Breast epithelium (tissue), 3 donors: ENCODE measurements around the gene PTPRN2.

Experiments
- POLR2A ChIP-seq: fragments of 450-650 bp; IDR thresholded peaks from one replicate; pipeline ENCODE4 v1.6.1; 2016; ENCODE audit warnings: antibody characterized with exemption, mild to moderate bottlenecking, moderate library complexity
- TF ChIP-seq, protein P1 (sequence below), 3 donors: fragments of 450-650 bp; IDR thresholded peaks; one replicate each; pipeline ENCODE4 v1.5.1; 2016 to 2017; ENCODE audit warnings: antibody characterized with exemption in 3 of 3, mild to moderate bottlenecking in 3 of 3, moderate library complexity in 3 of 3

DNA sequence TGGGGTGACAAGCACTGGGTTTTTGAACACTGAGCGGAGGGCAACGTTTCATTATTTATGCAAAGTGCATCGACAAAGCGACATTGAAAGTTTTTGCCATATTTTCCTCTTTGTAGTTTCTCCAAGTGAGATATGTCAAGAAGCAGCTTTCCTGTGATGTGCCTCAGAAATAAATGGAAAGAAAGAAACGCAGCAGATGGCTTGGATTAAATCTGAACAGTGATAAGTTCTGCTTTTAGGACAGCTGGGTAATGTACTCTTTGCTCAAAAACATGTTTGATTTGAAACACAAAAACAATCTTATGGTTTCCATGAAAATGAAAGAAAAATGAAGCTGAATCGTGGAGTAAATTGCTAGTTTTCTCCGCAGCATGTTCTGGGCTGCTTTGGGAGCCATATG lies 166.3 kb downstream of the PTPRN2 start:
- no peak for TF ChIP-seq POLR2A
- TF ChIP-seq, protein P1, sequence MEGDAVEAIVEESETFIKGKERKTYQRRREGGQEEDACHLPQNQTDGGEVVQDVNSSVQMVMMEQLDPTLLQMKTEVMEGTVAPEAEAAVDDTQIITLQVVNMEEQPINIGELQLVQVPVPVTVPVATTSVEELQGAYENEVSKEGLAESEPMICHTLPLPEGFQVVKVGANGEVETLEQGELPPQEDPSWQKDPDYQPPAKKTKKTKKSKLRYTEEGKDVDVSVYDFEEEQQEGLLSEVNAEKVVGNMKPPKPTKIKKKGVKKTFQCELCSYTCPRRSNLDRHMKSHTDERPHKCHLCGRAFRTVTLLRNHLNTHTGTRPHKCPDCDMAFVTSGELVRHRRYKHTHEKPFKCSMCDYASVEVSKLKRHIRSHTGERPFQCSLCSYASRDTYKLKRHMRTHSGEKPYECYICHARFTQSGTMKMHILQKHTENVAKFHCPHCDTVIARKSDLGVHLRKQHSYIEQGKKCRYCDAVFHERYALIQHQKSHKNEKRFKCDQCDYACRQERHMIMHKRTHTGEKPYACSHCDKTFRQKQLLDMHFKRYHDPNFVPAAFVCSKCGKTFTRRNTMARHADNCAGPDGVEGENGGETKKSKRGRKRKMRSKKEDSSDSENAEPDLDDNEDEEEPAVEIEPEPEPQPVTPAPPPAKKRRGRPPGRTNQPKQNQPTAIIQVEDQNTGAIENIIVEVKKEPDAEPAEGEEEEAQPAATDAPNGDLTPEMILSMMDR (IDR thresholded peaks at IDR 0.05), result no peak
